ENCODE measurements around the gene AOAH.

GRCh38 chr7:36651404-36651803 lies 72.9 kb downstream of the AOAH start:
- TF ChIP-seq CTCF (conservative IDR thresholded peaks at IDR 0.05; ENCODE audit: low read depth, low read length) (no peak), MAFK (IDR thresholded peaks at IDR 0.05; ENCODE audit: low read depth, low read length) (no peak), POLR2A (IDR thresholded peaks at IDR 0.05; ENCODE audit: low read depth, low read length) (no peak), ELK1 (IDR thresholded peaks at IDR 0.05; ENCODE audit: borderline replicate concordance, low read depth, low read length) (no peak)

All from IMR-90 (cell line).